ENCODE data around the gene RER1. TPM values are rescaled to one million over a fixed set of nuclear protein-coding genes. Genes with fewer than 3 reads are reported as not detected.
"Not testable (repeated sequence)": the region's sequence is repeated elsewhere in the genome, so short reads cannot be mapped to it uniquely, and the experiment has no call there.

The RER1 gene
- total RNA-seq, 1 donor from 2014 or later, result 93.0 TPM

- Mint-ChIP-seq H3K9me3 (ENCODE audit: unreplicated experiment) (peaks cover 6% of the 10 kb centered on the region), H3K4me1 (ENCODE audit: low read depth, unreplicated experiment) (peaks cover 14% of the 10 kb centered on the region), H3K36me3 (ENCODE audit: unreplicated experiment) (no peaks in the 10 kb centered on the region), H3K4me3 (ENCODE audit: unreplicated experiment) (peak overlapping the region; percentile 20), H3K27ac (ENCODE audit: unreplicated experiment) (no peak overlapping the region), H3K27me3 (ENCODE audit: unreplicated experiment) (peaks cover 4% of the 10 kb centered on the region)
- DNase-seq, result no peak
- TF ChIP-seq CTCF (IDR thresholded peaks at IDR 0.05; ENCODE audit: partially characterized antibody, unreplicated experiment), result no peak
These were observed 46.4 kb downstream of the RER1 start for GRCh38 chr1:2438038-2438437.

- no peak for TF ChIP-seq CTCF (IDR thresholded peaks at IDR 0.05; ENCODE audit: partially characterized antibody, unreplicated experiment)
- Mint-ChIP-seq H3K36me3 (ENCODE audit: unreplicated experiment) (no peaks in the 10 kb centered on the region), H3K9me3 (ENCODE audit: unreplicated experiment) (peaks cover 4% of the 10 kb centered on the region), H3K4me3 (ENCODE audit: unreplicated experiment) (no peak overlapping the region), H3K27me3 (ENCODE audit: unreplicated experiment) (peaks cover 4% of the 10 kb centered on the region), H3K27ac (ENCODE audit: unreplicated experiment) (no peak overlapping the region), H3K4me1 (ENCODE audit: low read depth, unreplicated experiment) (peaks cover 11% of the 10 kb centered on the region)
- DNase-seq, result no peak
These were observed 47.0 kb downstream of the RER1 start for GRCh38 chr1:2438641-2439040.

- no peaks in the 10 kb centered on the region for H3K36me3 Mint-ChIP-seq (ENCODE audit: unreplicated experiment)
- H3K4me3 Mint-ChIP-seq (ENCODE audit: unreplicated experiment), result no peak overlapping the region
- peaks cover 4% of the 10 kb centered on the region for H3K27me3 Mint-ChIP-seq (ENCODE audit: unreplicated experiment)
- peak; percentile 56 for DNase-seq
- H3K27ac Mint-ChIP-seq (ENCODE audit: unreplicated experiment), result peak overlapping the region; percentile 72
- TF ChIP-seq CTCF (IDR thresholded peaks at IDR 0.05; ENCODE audit: partially characterized antibody, unreplicated experiment), result no peak
- peaks cover 4% of the 10 kb centered on the region for H3K9me3 Mint-ChIP-seq (ENCODE audit: unreplicated experiment)
- peaks cover 11% of the 10 kb centered on the region for H3K4me1 Mint-ChIP-seq (ENCODE audit: low read depth, unreplicated experiment)
These were observed 47.7 kb downstream of the RER1 start for GRCh38 chr1:2439369-2439768.

- H3K27ac Mint-ChIP-seq (ENCODE audit: unreplicated experiment); H3K36me3 Mint-ChIP-seq (ENCODE audit: unreplicated experiment); H3K4me3 Mint-ChIP-seq (ENCODE audit: unreplicated experiment); DNase-seq; H3K27me3 Mint-ChIP-seq (ENCODE audit: unreplicated experiment); H3K9me3 Mint-ChIP-seq (ENCODE audit: unreplicated experiment): not testable (repeated sequence)
- H3K4me1 Mint-ChIP-seq (ENCODE audit: low read depth, unreplicated experiment), result peaks cover 15% of the 10 kb centered on the region
These were observed 48.7 kb downstream of the RER1 start for GRCh38 chr1:2440346-2440745.

- no peak overlapping the region for H3K27ac Mint-ChIP-seq (ENCODE audit: unreplicated experiment)
- H3K4me3 Mint-ChIP-seq (ENCODE audit: unreplicated experiment), result no peak overlapping the region
- TF ChIP-seq CTCF (IDR thresholded peaks at IDR 0.05; ENCODE audit: partially characterized antibody, unreplicated experiment), result no peak
- DNase-seq, result no peak
- H3K4me1 Mint-ChIP-seq (ENCODE audit: low read depth, unreplicated experiment), result peaks cover 15% of the 10 kb centered on the region
- H3K9me3 Mint-ChIP-seq (ENCODE audit: unreplicated experiment), result peaks cover 6% of the 10 kb centered on the region
- peaks cover 4% of the 10 kb centered on the region for H3K27me3 Mint-ChIP-seq (ENCODE audit: unreplicated experiment)
- no peaks in the 10 kb centered on the region for H3K36me3 Mint-ChIP-seq (ENCODE audit: unreplicated experiment)
These were observed 50.1 kb downstream of the RER1 start for GRCh38 chr1:2441746-2442145.

- Mint-ChIP-seq H3K4me1 (ENCODE audit: low read depth, unreplicated experiment) (peaks cover 17% of the 10 kb centered on the region), H3K36me3 (ENCODE audit: unreplicated experiment) (no peaks in the 10 kb centered on the region), H3K9me3 (ENCODE audit: unreplicated experiment) (peaks cover 6% of the 10 kb centered on the region), H3K27ac (ENCODE audit: unreplicated experiment) (no peak overlapping the region), H3K27me3 (ENCODE audit: unreplicated experiment) (peaks cover 4% of the 10 kb centered on the region), H3K4me3 (ENCODE audit: unreplicated experiment) (no peak overlapping the region)
- DNase-seq, result no peak
- TF ChIP-seq CTCF (IDR thresholded peaks at IDR 0.05; ENCODE audit: partially characterized antibody, unreplicated experiment), result no peak
These were observed 51.0 kb downstream of the RER1 start for GRCh38 chr1:2442661-2443060.

All from glutamatergic neuron (in vitro differentiated cells).